ENCODE results near the gene USP20.
"Not testable (repeated sequence)": the region's sequence is repeated elsewhere in the genome, so short reads cannot be mapped to it uniquely, and the experiment has no call there.

USP20 gene

GRCh38 chr9:129835128-129835859 lies at the start of gene USP20, which contains the start of gene C9orf78:
Gene USP20, plus strand, starts transcription at chr9:129835458. Its CDS starts 17,098 bp downstream, at chr9:129852556.
Gene C9orf78, minus strand, starts transcription at chr9:129835275. Its CDS starts 54 bp downstream, at chr9:129835221.
- DNase-seq (ENCODE audit: low read depth) = peak; percentile 86

GRCh38 chr9:129785866-129786265 lies 49.4 kb upstream of the USP20 start:
- DNase-seq (ENCODE audit: low read depth) = no peak

- DNase-seq (ENCODE audit: low read depth) = no peak
These were observed 48.8 kb upstream of the USP20 start for GRCh38 chr9:129786481-129786880.

GRCh38 chr9:129794549-129794948 lies 40.7 kb upstream of the USP20 start:
- DNase-seq (ENCODE audit: low read depth) = no peak

- DNase-seq (ENCODE audit: low read depth) = not testable (repeated sequence)
These were observed 39.2 kb upstream of the USP20 start for GRCh38 chr9:129796029-129796428.

GRCh38 chr9:129798973-129799372 lies 36.3 kb upstream of the USP20 start:
- DNase-seq (ENCODE audit: low read depth) = no peak

- no peak for DNase-seq (ENCODE audit: low read depth)
These were observed 33.8 kb upstream of the USP20 start for GRCh38 chr9:129801504-129801903.

- peak; percentile 85 for DNase-seq (ENCODE audit: low read depth)
These were observed 32.2 kb upstream of the USP20 start, which contains the start of gene TOR1B for GRCh38 chr9:129802833-129803675. Gene TOR1B, plus strand, starts transcription at chr9:129803184. Its CDS starts 29 bp downstream, at chr9:129803213.

- no peak for DNase-seq (ENCODE audit: low read depth)
These were observed 31.6 kb upstream of the USP20 start for GRCh38 chr9:129803676-129804060.

GRCh38 chr9:129806061-129806460 lies 29.2 kb upstream of the USP20 start:
- no peak for DNase-seq (ENCODE audit: low read depth)

- DNase-seq (ENCODE audit: low read depth) = no peak
These were observed 25.9 kb upstream of the USP20 start for GRCh38 chr9:129809346-129809745.

- no peak for DNase-seq (ENCODE audit: low read depth)
These were observed 25.1 kb upstream of the USP20 start for GRCh38 chr9:129810116-129810515.

GRCh38 chr9:129810788-129811187 lies 24.5 kb upstream of the USP20 start:
- DNase-seq (ENCODE audit: low read depth) = no peak

- DNase-seq (ENCODE audit: low read depth) = no peak
These were observed 23.3 kb upstream of the USP20 start for GRCh38 chr9:129811967-129812363.

GRCh38 chr9:129812385-129812784 lies 22.9 kb upstream of the USP20 start:
- no peak for DNase-seq (ENCODE audit: low read depth)

- no peak for DNase-seq (ENCODE audit: low read depth)
These were observed 21.6 kb upstream of the USP20 start for GRCh38 chr9:129813661-129814060.

GRCh38 chr9:129814432-129815223 lies 20.6 kb upstream of the USP20 start:
- no peak for DNase-seq (ENCODE audit: low read depth)

GRCh38 chr9:129815278-129815677 lies 20.0 kb upstream of the USP20 start:
- DNase-seq (ENCODE audit: low read depth) = no peak

GRCh38 chr9:129816501-129817435 lies 18.5 kb upstream of the USP20 start:
- DNase-seq (ENCODE audit: low read depth) = peak; percentile 24

- peak; percentile 55 for DNase-seq (ENCODE audit: low read depth)
These were observed 12.2 kb upstream of the USP20 start for GRCh38 chr9:129822898-129823541.

GRCh38 chr9:129823542-129823934 lies 11.7 kb upstream of the USP20 start:
- DNase-seq (ENCODE audit: low read depth) = no peak
